Measurements from ENCODE around the gene GNG7.

The GNG7 gene

GRCh38 chr19:2619076-2619475 is 83.4 kb downstream of the GNG7 start:
- TF ChIP-seq FOXP2 (optimal IDR thresholded peaks at IDR 0.05; ENCODE audit: control extremely low read depth, extremely low read length, insufficient read depth) (no peak), EZH2 (IDR thresholded peaks at IDR 0.05) (no peak), POLR2AphosphoS5 (IDR thresholded peaks at IDR 0.05; ENCODE audit: borderline replicate concordance, low read depth, low read length) (no peak)
- no peak for DNase-seq (ENCODE audit: low read depth, low spot score)
- H3K9me3 ChIP-seq (ENCODE audit: low read depth, low read length) = no peaks in the 10 kb centered on the region
- H3K27ac ChIP-seq = no peak overlapping the region
- H3K9ac ChIP-seq (ENCODE audit: insufficient read length) = no peak overlapping the region
- no peaks in the 10 kb centered on the region for H3K36me3 ChIP-seq (ENCODE audit: insufficient read depth, low read length)
- H3K4me3 ChIP-seq = no peak overlapping the region

- TF ChIP-seq EZH2 (IDR thresholded peaks at IDR 0.05) (no peak), POLR2AphosphoS5 (IDR thresholded peaks at IDR 0.05; ENCODE audit: borderline replicate concordance, low read depth, low read length) (no peak), FOXP2 (optimal IDR thresholded peaks at IDR 0.05; ENCODE audit: control extremely low read depth, extremely low read length, insufficient read depth) (no peak)
- Histone ChIP-seq H3K27ac (no peak overlapping the region), H3K36me3 (ENCODE audit: insufficient read depth, low read length) (no peaks in the 10 kb centered on the region), H3K9ac (ENCODE audit: insufficient read length) (no peak overlapping the region), H3K4me3 (no peak overlapping the region), H3K9me3 (ENCODE audit: low read depth, low read length) (no peaks in the 10 kb centered on the region)
- DNase-seq (ENCODE audit: low read depth, low spot score) = no peak
Observed at GRCh38 chr19:2618611-2619010, 83.9 kb downstream of the GNG7 start.

GRCh38 chr19:2617393-2618165 is 84.9 kb downstream of the GNG7 start:
- no peak for DNase-seq (ENCODE audit: low read depth, low spot score)
- Histone ChIP-seq H3K9ac (ENCODE audit: insufficient read length) (no peak overlapping the region), H3K27ac (no peak overlapping the region)

GRCh38 chr19:2616741-2617392 is 85.6 kb downstream of the GNG7 start:
- no peak overlapping the region for H3K27ac ChIP-seq

More at GRCh38 chr19:2617393-2618165, 84.9 kb downstream of the GNG7 start:
- H3K9me3 ChIP-seq (ENCODE audit: low read depth, low read length) = no peaks in the 10 kb centered on the region
- no peak overlapping the region for H3K4me3 ChIP-seq
- no peaks in the 10 kb centered on the region for H3K36me3 ChIP-seq (ENCODE audit: insufficient read depth, low read length)
- TF ChIP-seq POLR2AphosphoS5 (IDR thresholded peaks at IDR 0.05; ENCODE audit: borderline replicate concordance, low read depth, low read length) = no peak
- no peak for TF ChIP-seq EZH2 (IDR thresholded peaks at IDR 0.05)
- TF ChIP-seq FOXP2 (optimal IDR thresholded peaks at IDR 0.05; ENCODE audit: control extremely low read depth, extremely low read length, insufficient read depth) = no peak

GRCh38 chr19:2615782-2616181 is 86.7 kb downstream of the GNG7 start:
- Histone ChIP-seq H3K9ac (ENCODE audit: insufficient read length) (no peak overlapping the region), H3K36me3 (ENCODE audit: insufficient read depth, low read length) (no peaks in the 10 kb centered on the region), H3K4me3 (no peak overlapping the region), H3K27ac (no peak overlapping the region), H3K9me3 (ENCODE audit: low read depth, low read length) (no peaks in the 10 kb centered on the region)
- TF ChIP-seq FOXP2 (optimal IDR thresholded peaks at IDR 0.05; ENCODE audit: control extremely low read depth, extremely low read length, insufficient read depth) = no peak
- TF ChIP-seq EZH2 (IDR thresholded peaks at IDR 0.05) = no peak
- no peak for DNase-seq (ENCODE audit: low read depth, low spot score)

More at GRCh38 chr19:2616741-2617392, 85.6 kb downstream of the GNG7 start:
- Histone ChIP-seq H3K36me3 (ENCODE audit: insufficient read depth, low read length) (no peaks in the 10 kb centered on the region), H3K4me3 (no peak overlapping the region), H3K9me3 (ENCODE audit: low read depth, low read length) (no peaks in the 10 kb centered on the region), H3K9ac (ENCODE audit: insufficient read length) (no peak overlapping the region)
- no peak for TF ChIP-seq FOXP2 (optimal IDR thresholded peaks at IDR 0.05; ENCODE audit: control extremely low read depth, extremely low read length, insufficient read depth)
- TF ChIP-seq EZH2 (IDR thresholded peaks at IDR 0.05) = no peak
- DNase-seq (ENCODE audit: low read depth, low spot score) = no peak

- H3K36me3 ChIP-seq (ENCODE audit: insufficient read depth, low read length) = no peaks in the 10 kb centered on the region
- no peak overlapping the region for H3K9ac ChIP-seq (ENCODE audit: insufficient read length)
- no peak for TF ChIP-seq EZH2 (IDR thresholded peaks at IDR 0.05)
- TF ChIP-seq POLR2AphosphoS5 (IDR thresholded peaks at IDR 0.05; ENCODE audit: borderline replicate concordance, low read depth, low read length) = no peak
- TF ChIP-seq FOXP2 (optimal IDR thresholded peaks at IDR 0.05; ENCODE audit: control extremely low read depth, extremely low read length, insufficient read depth) = no peak
- no peaks in the 10 kb centered on the region for H3K9me3 ChIP-seq (ENCODE audit: low read depth, low read length)
- no peak for DNase-seq (ENCODE audit: low read depth, low spot score)
- no peak overlapping the region for H3K4me3 ChIP-seq
- no peak overlapping the region for H3K27ac ChIP-seq
Observed at GRCh38 chr19:2613507-2614295, 88.8 kb downstream of the GNG7 start.

- H3K27ac ChIP-seq = no peak overlapping the region
- no peaks in the 10 kb centered on the region for H3K36me3 ChIP-seq (ENCODE audit: insufficient read depth, low read length)
- TF ChIP-seq EZH2 (IDR thresholded peaks at IDR 0.05) (no peak), POLR2AphosphoS5 (IDR thresholded peaks at IDR 0.05; ENCODE audit: borderline replicate concordance, low read depth, low read length) (no peak), FOXP2 (optimal IDR thresholded peaks at IDR 0.05; ENCODE audit: control extremely low read depth, extremely low read length, insufficient read depth) (no peak)
- H3K4me3 ChIP-seq = no peak overlapping the region
- no peak for DNase-seq (ENCODE audit: low read depth, low spot score)
- no peak overlapping the region for H3K9ac ChIP-seq (ENCODE audit: insufficient read length)
- H3K9me3 ChIP-seq (ENCODE audit: low read depth, low read length) = no peaks in the 10 kb centered on the region
Observed at GRCh38 chr19:2612619-2613249, 89.8 kb downstream of the GNG7 start.
